HG02973 (cell line): Measurements from ENCODE around the gene CFAP46.
"Not testable (repeated sequence)": the region's sequence is repeated elsewhere in the genome, so short reads cannot be mapped to it uniquely, and the experiment has no call there.

Experiments used
- ATAC-seq: cut with Tn5 transposase; IDR thresholded peaks from one replicate; pipeline ENCODE4 v1.9.1; 2021; ENCODE audit warnings: moderate library complexity; ENCODE audit not compliant: unreplicated experiment

Gene CFAP46

GRCh38 chr10:132945125-132945893 is 2.9 kb upstream of the CFAP46 start:
- no peak for ATAC-seq

- ATAC-seq: no peak
Observed at GRCh38 chr10:132944510-132944909, 2.1 kb upstream of the CFAP46 start.

GRCh38 chr10:132943791-132944404 is 1.5 kb upstream of the CFAP46 start:
- ATAC-seq: no peak

GRCh38 chr10:132943058-132943790 is 854 bp upstream of the CFAP46 start:
- no peak for ATAC-seq

GRCh38 chr10:132941640-132942051 is 724 bp downstream of the CFAP46 start:
- ATAC-seq: no peak

DNA sequence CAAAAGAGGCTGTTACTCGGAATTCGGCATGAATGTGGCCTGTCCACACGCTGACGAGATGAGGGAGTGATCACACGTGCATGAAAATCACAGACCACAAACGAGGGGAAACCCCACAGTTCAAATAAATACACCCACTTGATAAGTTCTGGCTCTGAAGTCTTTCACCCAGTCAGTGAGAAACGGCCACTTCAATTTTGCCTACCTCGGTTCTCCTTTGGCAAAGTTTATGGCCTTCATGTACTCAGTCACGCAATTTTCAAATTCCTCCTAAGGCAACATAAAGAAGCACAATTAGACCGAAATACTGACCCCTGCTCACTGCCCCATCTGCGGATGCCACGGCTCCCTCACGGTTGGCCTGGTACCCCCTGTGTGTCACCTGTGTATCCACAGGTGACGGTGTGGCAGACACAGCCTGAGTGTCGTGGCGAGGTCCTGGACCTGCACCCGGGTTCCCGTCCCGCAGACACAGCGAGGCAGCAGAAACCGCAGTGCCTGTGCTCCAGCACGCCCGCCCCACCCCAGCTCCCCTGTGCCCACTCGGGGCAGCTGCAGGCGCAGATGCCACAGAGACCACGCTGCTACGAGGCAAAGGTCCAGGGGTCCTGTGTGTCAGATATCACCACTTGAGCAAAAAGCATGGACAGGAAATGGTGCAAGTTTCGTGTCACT is 1.4 kb downstream of the CFAP46 start:
- no peak for ATAC-seq

GRCh38 chr10:132939957-132940790 is 2.2 kb downstream of the CFAP46 start:
- ATAC-seq: no peak

DNA sequence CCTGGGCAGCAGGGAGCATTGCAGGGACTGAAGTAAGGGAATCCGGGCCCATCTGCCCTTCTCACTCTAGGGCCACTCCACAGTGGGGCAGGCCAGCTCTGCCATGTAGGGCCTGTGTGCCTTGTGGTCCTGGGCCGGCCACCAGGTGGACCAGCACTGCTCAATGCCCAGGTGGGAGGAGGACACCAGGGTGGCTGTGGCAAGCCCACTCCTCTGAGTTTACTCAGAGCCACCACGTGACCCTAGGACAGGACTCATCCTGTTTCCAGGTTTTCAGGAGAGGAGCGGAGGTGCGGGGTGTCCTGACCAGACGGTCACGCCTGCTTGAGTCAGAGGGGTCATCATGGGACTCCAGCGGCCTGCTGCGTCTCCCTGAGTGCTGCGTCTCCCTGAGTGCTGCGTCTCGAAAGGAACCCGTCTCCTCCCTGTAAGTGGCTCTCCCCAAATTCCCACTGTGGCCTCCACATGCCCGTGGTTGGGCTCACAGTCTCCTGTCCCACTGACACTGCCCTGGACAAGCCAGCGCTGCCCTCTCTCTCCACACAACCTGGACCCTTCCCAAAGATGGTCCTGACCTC is 2.9 kb downstream of the CFAP46 start:
- no peak for ATAC-seq

DNA sequence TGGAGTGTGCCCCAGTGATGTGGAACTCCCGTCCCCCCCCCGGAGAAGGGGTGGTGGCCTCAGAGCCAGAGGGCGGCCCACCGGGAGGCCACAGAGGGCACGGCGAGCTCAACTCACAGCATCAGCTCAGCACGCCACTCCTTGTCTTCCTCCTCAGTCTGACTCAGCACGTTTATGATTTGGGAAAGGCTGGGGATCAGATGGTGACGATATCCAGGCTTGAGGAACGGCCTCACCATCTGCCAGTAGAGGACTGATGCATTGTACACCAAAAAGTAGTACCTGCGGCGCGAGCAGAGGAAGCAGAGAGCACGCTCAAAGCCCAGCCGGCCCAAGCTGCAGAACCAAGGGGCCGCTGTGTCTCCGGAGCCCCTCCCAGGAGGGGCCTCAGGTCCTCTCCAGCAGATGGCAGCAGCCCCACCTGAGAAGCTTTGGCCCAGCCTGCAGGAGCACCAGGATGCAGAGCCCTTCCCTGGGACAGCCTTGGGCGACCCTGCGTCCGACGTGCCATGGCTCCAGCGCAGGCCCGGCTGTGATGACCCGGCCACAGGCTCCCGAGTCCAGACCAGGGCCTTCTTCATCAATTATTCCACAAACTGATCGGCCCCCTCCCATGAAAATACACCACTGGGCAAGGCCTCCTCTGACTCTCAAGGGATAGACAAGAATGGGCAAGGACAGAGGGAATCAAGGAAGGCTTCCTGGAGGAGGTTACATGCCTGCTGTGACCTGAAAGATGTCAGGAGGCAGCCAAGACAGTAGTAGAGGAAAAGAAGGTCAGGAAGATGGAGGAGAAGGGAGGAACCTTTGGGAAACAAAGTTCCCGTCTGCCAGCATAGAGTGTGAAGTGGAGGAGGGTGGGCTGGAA is 3.7 kb downstream of the CFAP46 start:
- ATAC-seq: no peak

DNA sequence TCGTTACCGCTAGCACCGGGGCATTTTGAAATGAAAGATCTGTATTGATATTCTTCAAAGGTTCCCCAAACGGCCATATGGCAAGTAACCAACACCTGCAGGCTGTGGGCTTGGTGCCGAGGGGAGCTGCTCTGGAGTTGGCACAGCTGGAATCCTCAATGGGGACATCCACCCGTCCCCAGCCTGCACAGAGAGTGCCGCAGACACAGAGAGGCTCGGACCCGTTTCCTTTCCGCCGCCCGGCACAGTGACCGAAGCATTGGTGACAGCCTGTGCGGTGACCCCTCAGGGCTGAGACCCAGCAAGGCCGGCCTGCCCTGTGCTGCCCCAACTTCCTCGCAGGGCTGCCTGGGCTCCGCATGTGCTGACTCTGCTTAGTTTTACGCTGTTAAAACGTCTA is 4.5 kb downstream of the CFAP46 start:
- ATAC-seq: no peak

DNA sequence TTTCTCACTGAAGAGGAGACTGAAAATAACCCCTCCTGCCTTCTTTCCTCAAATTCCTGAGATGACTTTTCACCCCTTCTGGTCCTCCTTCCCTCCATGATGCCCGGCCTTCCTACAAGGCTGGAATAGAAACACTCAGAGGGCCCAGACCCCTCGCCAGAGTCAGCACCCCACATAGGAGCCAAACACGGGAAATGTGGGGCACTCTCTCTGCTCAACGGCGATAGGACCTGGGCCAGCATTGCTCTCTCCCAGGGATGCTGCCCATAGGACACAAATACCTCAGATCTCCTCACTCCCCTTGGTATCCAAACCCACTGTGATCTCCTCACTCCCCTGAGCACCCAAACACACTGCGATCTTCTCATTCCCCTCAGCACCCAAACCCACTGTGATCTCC is 7.4 kb downstream of the CFAP46 start:
- no peak for ATAC-seq

- ATAC-seq: no peak
Observed at GRCh38 chr10:132933308-132934042, 8.9 kb downstream of the CFAP46 start.

- no peak for ATAC-seq
Observed at GRCh38 chr10:132932461-132933307, 9.7 kb downstream of the CFAP46 start.

- not testable (repeated sequence) for ATAC-seq
Observed at GRCh38 chr10:132931258-132932250, 10.8 kb downstream of the CFAP46 start.

DNA sequence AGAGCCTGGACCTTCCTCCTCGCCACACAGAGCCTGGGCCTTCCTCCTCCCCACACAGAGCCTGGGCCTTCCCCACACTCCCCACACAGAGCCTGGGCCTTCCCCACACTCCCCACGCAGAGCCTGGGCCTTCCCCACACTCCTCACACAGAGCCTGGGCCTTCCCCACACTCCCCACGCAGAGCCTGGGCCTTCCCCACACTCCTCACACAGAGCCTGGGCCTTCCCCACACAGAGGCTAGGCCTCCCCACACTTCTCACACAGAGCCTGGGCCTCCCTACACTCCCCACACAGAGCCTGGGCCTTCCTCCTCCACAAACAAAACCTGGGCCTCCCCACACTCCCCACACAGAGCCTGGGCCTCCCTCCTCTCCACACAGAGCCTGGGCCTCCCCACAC is 11.7 kb downstream of the CFAP46 start:
- ATAC-seq: not testable (repeated sequence)

GRCh38 chr10:132929953-132930548 is 12.3 kb downstream of the CFAP46 start:
- ATAC-seq: no peak
